SJCRH30 (cell line): ENCODE results near the gene FUT8. TPM values are rescaled to one million over a fixed set of nuclear protein-coding genes. Genes with fewer than 3 reads are reported as not detected.

Experiments
- DNase-seq, 2 experiments: peaks; one replicate each; pipeline ENCODE4 v3.0.0-alpha.2; 2015 to 2020
- H3K27ac ChIP-seq: fragments of 250-450 bp; sonication (Bioruptor Pico); 2 replicates; pipeline ENCODE4 v1.5.1; 2020; ENCODE audit warnings: mild to moderate bottlenecking, moderate library complexity
- H3K27me3 ChIP-seq: fragments of 250-450 bp; sonication (Bioruptor Pico); 2 replicates; pipeline ENCODE4 v1.5.1; 2020; ENCODE audit warnings: mild to moderate bottlenecking, moderate library complexity
- H3K36me3 ChIP-seq: fragments of 250-450 bp; sonication (Bioruptor Pico); 2 replicates; pipeline ENCODE4 v1.5.1; 2020; ENCODE audit warnings: mild to moderate bottlenecking, moderate library complexity
- H3K4me1 ChIP-seq: fragments of 250-450 bp; sonication (Bioruptor Pico); 2 replicates; pipeline ENCODE4 v1.5.1; 2020; ENCODE audit warnings: mild to moderate bottlenecking, moderate library complexity
- H3K4me3 ChIP-seq: fragments of 250-450 bp; sonication (Bioruptor Pico); 2 replicates; pipeline ENCODE4 v1.5.1; 2020; ENCODE audit warnings: mild to moderate bottlenecking, moderate library complexity
- H3K9me3 ChIP-seq: fragments of 250-450 bp; sonication (Bioruptor Pico); replicated peaks from 2 replicates; pipeline ENCODE4 v1.5.1; 2020; ENCODE audit warnings: mild to moderate bottlenecking, moderate library complexity
- total RNA-seq: library from RNA; depleted of rRNA; stranded (reverse); fragments of >200 nt; shearing (Covaris generic); gene quantifications from 2 replicates; pipeline ENCODE4 v1.2.3, GENCODE V29; 2014

FUT8 gene
- total RNA-seq, 1 experiment from 2014 or later: 11.0 TPM

GRCh38 chr14:65483647-65484046 lies 71.1 kb downstream of the FUT8 start:
- H3K36me3 ChIP-seq: no peaks in the 10 kb centered on the region
- no peak overlapping the region for H3K27ac ChIP-seq
- DNase-seq: no peak
- no peaks in the 10 kb centered on the region for H3K9me3 ChIP-seq
- no peaks in the 10 kb centered on the region for H3K4me1 ChIP-seq
- no peak overlapping the region for H3K4me3 ChIP-seq
- no peaks in the 10 kb centered on the region for H3K27me3 ChIP-seq

GRCh38 chr14:65485516-65485915 lies 73.0 kb downstream of the FUT8 start:
- DNase-seq: no peak
- no peaks in the 10 kb centered on the region for H3K9me3 ChIP-seq

GRCh38 chr14:65486863-65487262 lies 74.3 kb downstream of the FUT8 start:
- no peaks in the 10 kb centered on the region for H3K4me1 ChIP-seq
- DNase-seq: no peak
- no peaks in the 10 kb centered on the region for H3K9me3 ChIP-seq
- H3K27me3 ChIP-seq: no peaks in the 10 kb centered on the region
- no peaks in the 10 kb centered on the region for H3K36me3 ChIP-seq
- H3K4me3 ChIP-seq: no peak overlapping the region
- H3K27ac ChIP-seq: no peak overlapping the region

More at GRCh38 chr14:65485516-65485915, 73.0 kb downstream of the FUT8 start:
- no peak overlapping the region for H3K4me3 ChIP-seq
- H3K4me1 ChIP-seq: no peaks in the 10 kb centered on the region
- no peaks in the 10 kb centered on the region for H3K36me3 ChIP-seq
- H3K27me3 ChIP-seq: no peaks in the 10 kb centered on the region
- no peak overlapping the region for H3K27ac ChIP-seq

- H3K4me1 ChIP-seq: no peaks in the 10 kb centered on the region
- H3K36me3 ChIP-seq: no peaks in the 10 kb centered on the region
- no peak for DNase-seq
- no peak overlapping the region for H3K4me3 ChIP-seq
- no peak overlapping the region for H3K27ac ChIP-seq
- H3K27me3 ChIP-seq: no peaks in the 10 kb centered on the region
- no peaks in the 10 kb centered on the region for H3K9me3 ChIP-seq
These were observed 75.4 kb downstream of the FUT8 start for GRCh38 chr14:65487783-65488494.

GRCh38 chr14:65491274-65491673 lies 78.7 kb downstream of the FUT8 start:
- Histone ChIP-seq H3K27me3 (no peaks in the 10 kb centered on the region), H3K4me1 (no peaks in the 10 kb centered on the region), H3K36me3 (no peaks in the 10 kb centered on the region), H3K4me3 (no peak overlapping the region), H3K27ac (no peak overlapping the region), H3K9me3 (no peaks in the 10 kb centered on the region)
- DNase-seq: no peak

- Histone ChIP-seq H3K27me3 (no peaks in the 10 kb centered on the region), H3K9me3 (no peaks in the 10 kb centered on the region), H3K4me3 (no peak overlapping the region), H3K36me3 (no peaks in the 10 kb centered on the region), H3K27ac (no peak overlapping the region), H3K4me1 (no peaks in the 10 kb centered on the region)
- DNase-seq: peak in 1 of 2 experiments; percentile 5
These were observed 79.7 kb downstream of the FUT8 start for GRCh38 chr14:65492266-65492665.

- H3K4me1 ChIP-seq: no peaks in the 10 kb centered on the region
- no peak overlapping the region for H3K4me3 ChIP-seq
- no peak for DNase-seq
- H3K36me3 ChIP-seq: no peaks in the 10 kb centered on the region
- H3K27ac ChIP-seq: no peak overlapping the region
- no peaks in the 10 kb centered on the region for H3K9me3 ChIP-seq
- H3K27me3 ChIP-seq: no peaks in the 10 kb centered on the region
These were observed 82.7 kb downstream of the FUT8 start for GRCh38 chr14:65495196-65495595.

GRCh38 chr14:65496178-65496993 lies 83.9 kb downstream of the FUT8 start:
- Histone ChIP-seq H3K4me3 (no peak overlapping the region), H3K36me3 (no peaks in the 10 kb centered on the region), H3K27ac (no peak overlapping the region), H3K27me3 (no peaks in the 10 kb centered on the region), H3K9me3 (no peaks in the 10 kb centered on the region), H3K4me1 (no peaks in the 10 kb centered on the region)
- no peak for DNase-seq

- no peaks in the 10 kb centered on the region for H3K4me1 ChIP-seq
- H3K27ac ChIP-seq: no peak overlapping the region
- no peaks in the 10 kb centered on the region for H3K27me3 ChIP-seq
- H3K36me3 ChIP-seq: no peaks in the 10 kb centered on the region
- no peak for DNase-seq
- H3K4me3 ChIP-seq: no peak overlapping the region
- no peaks in the 10 kb centered on the region for H3K9me3 ChIP-seq
These were observed 86.6 kb downstream of the FUT8 start for GRCh38 chr14:65499138-65499537.

GRCh38 chr14:65500075-65500474 lies 87.5 kb downstream of the FUT8 start:
- no peak for DNase-seq
- H3K4me1 ChIP-seq: no peaks in the 10 kb centered on the region
- H3K9me3 ChIP-seq: no peaks in the 10 kb centered on the region
- H3K36me3 ChIP-seq: no peaks in the 10 kb centered on the region
- no peak overlapping the region for H3K27ac ChIP-seq
- no peaks in the 10 kb centered on the region for H3K27me3 ChIP-seq
- H3K4me3 ChIP-seq: no peak overlapping the region

GRCh38 chr14:65501328-65501727 lies 88.8 kb downstream of the FUT8 start:
- Histone ChIP-seq H3K4me1 (no peaks in the 10 kb centered on the region), H3K27me3 (no peaks in the 10 kb centered on the region), H3K9me3 (no peaks in the 10 kb centered on the region), H3K36me3 (no peaks in the 10 kb centered on the region), H3K27ac (no peak overlapping the region), H3K4me3 (no peak overlapping the region)
- DNase-seq: no peak

- DNase-seq: peak in 1 of 2 experiments; percentile 1
- Histone ChIP-seq H3K36me3 (no peaks in the 10 kb centered on the region), H3K27me3 (no peaks in the 10 kb centered on the region), H3K9me3 (no peaks in the 10 kb centered on the region), H3K27ac (no peak overlapping the region), H3K4me3 (no peak overlapping the region), H3K4me1 (no peaks in the 10 kb centered on the region)
These were observed 90.2 kb downstream of the FUT8 start for GRCh38 chr14:65502676-65503124.

- Histone ChIP-seq H3K36me3 (no peaks in the 10 kb centered on the region), H3K9me3 (no peaks in the 10 kb centered on the region), H3K27me3 (no peaks in the 10 kb centered on the region), H3K4me1 (no peaks in the 10 kb centered on the region), H3K4me3 (no peak overlapping the region), H3K27ac (no peak overlapping the region)
- DNase-seq: no peak
These were observed 91.2 kb downstream of the FUT8 start for GRCh38 chr14:65503771-65504170.

- no peaks in the 10 kb centered on the region for H3K4me1 ChIP-seq
- H3K27me3 ChIP-seq: no peaks in the 10 kb centered on the region
- no peak overlapping the region for H3K4me3 ChIP-seq
- H3K9me3 ChIP-seq: no peaks in the 10 kb centered on the region
- no peak overlapping the region for H3K27ac ChIP-seq
- no peaks in the 10 kb centered on the region for H3K36me3 ChIP-seq
- DNase-seq: peak in 1 of 2 experiments; percentile 1
These were observed 94.3 kb downstream of the FUT8 start for GRCh38 chr14:65506801-65507200.

GRCh38 chr14:65509842-65510241 lies 97.3 kb downstream of the FUT8 start:
- H3K27me3 ChIP-seq: no peaks in the 10 kb centered on the region
- no peak overlapping the region for H3K4me3 ChIP-seq
- no peak for DNase-seq
- no peak overlapping the region for H3K27ac ChIP-seq
- H3K9me3 ChIP-seq: no peaks in the 10 kb centered on the region
- no peaks in the 10 kb centered on the region for H3K36me3 ChIP-seq
- no peaks in the 10 kb centered on the region for H3K4me1 ChIP-seq
